Heart left ventricle (tissue), 16 donors: ENCODE measurements around the gene NOL7. TPM values are rescaled to one million over a fixed set of nuclear protein-coding genes. Genes with fewer than 3 reads are reported as not detected.

Source experiments
- ATAC-seq, 4 donors: fragments of 200-7000 bp; cut with Tn5 transposase; one replicate each; pipeline ENCODE4 v1.9.1; 2020 to 2022; ENCODE audit warnings: moderate library complexity in 4 of 4, mild to moderate bottlenecking in 3 of 4, moderate number of reproducible peaks in 1 of 4
- DNase-seq, 5 donors: peaks; one replicate each; pipeline ENCODE4 v3.0.0-alpha.2; 2020
- H3K27ac ChIP-seq, 12 donors: fragments of 200-600 bp; sonication (generic) in 4 of 12; one replicate each; pipeline versions ENCODE4 v1.5.0 to v1.8.0; 2016 to 2022; ENCODE audit warnings: mild to moderate bottlenecking in 2 of 12
- H3K27me3 ChIP-seq, 9 donors: fragments of 200-600 bp; sonication (generic) in 2 of 9; one replicate each; pipeline versions ENCODE4 v1.5.1 to v1.8.0; 2016 to 2022; ENCODE audit warnings: mild to moderate bottlenecking in 3 of 9
- H3K36me3 ChIP-seq, 9 donors: fragments of 200-600 bp; sonication (generic) in 2 of 9; one replicate each; pipeline versions ENCODE4 v1.5.0 to v1.8.0; 2018 to 2022; ENCODE audit warnings: mild to moderate bottlenecking in 2 of 9
- H3K4me1 ChIP-seq, 12 donors: fragments of 200-600 bp; sonication (generic) in 4 of 12; one replicate each; pipeline versions ENCODE4 v1.5.0 to v1.8.0; 2016 to 2022; ENCODE audit warnings: mild to moderate bottlenecking in 3 of 12
- H3K4me3 ChIP-seq, 12 donors: fragments of 200-600 bp; sonication (generic) in 4 of 12; one replicate each; pipeline versions ENCODE4 v1.5.0 to v1.8.0; 2017 to 2022; ENCODE audit warnings: mild to moderate bottlenecking in 9 of 12, moderate library complexity in 4 of 12
- H3K9me3 ChIP-seq, 12 donors: fragments of 200-600 bp; sonication (generic) in 4 of 12; one replicate each; pipeline versions ENCODE4 v1.5.0 to v1.8.0; 2016 to 2022; ENCODE audit warnings: mild to moderate bottlenecking in 1 of 12
- POLR2A ChIP-seq, 2 donors: fragments of 450-650 bp; IDR thresholded peaks; one replicate each; pipeline ENCODE4 v1.6.1; 2017; ENCODE audit warnings: antibody characterized with exemption in 2 of 2, mild to moderate bottlenecking in 2 of 2, moderate library complexity in 2 of 2
- WGBS, 4 donors: extraction: QIAGEN DNeasy Blood & Tissue Kit in 2 of 4; methylation state at CpG; one replicate each; pipeline versions ENCODE4 v1.1.5 to v1.1.7; 2013 to 2018; 5-methylcytosine and 5-hydroxymethylcytosine counted together
- intact Hi-C, 10 donors: fragments of 100-400 bp; cut with DNase I; formaldehyde crosslinking; loops; one replicate each; pipeline versions ENCODE4 v1.11.1 to v1.14.2; 2022
- polyA plus RNA-seq, 2 donors: library from polyadenylated mRNA; stranded (reverse); fragments of 200-250 nt; gene quantifications; one replicate each; pipeline ENCODE4 v1.2.3, GENCODE V29; 2013
- total RNA-seq, 9 donors: library from RNA; depleted of rRNA in 2 of 9; stranded (reverse); fragments of >200 nt in 2 of 9; fragmentation: NEBNext Ultra II Directional in 3 of 9; extraction: Animal tissue kit (Norgen Biotek cat#: 25700) in 3 of 9; gene quantifications; one replicate each; pipeline versions ENCODE4 v1.1.0 to v1.2.4, GENCODE V29; 2016 to 2023
- TF ChIP-seq, protein P1 (sequence below), 12 donors: fragments of 200-600 bp; sonication (generic) in 4 of 12; IDR thresholded peaks; one replicate each; pipeline versions ENCODE4 v1.5.0 to v1.8.0; 2018 to 2022; ENCODE audit warnings: antibody characterized with exemption in 12 of 12, mild to moderate bottlenecking in 5 of 12
- donor health status: ischemic (EF 13 %, LVEDD 7.1; RV severe dilation, severe dysfunction).
- donor health status: healthy with polysubstance abuse.
- donor health status: DM: no; HTN: yes; CAD: no.
- donor health status: DM: no; HTN: no; CAD: no.
- donor health status: ischemic (EF 25% LVEDD 6.9; RV normal size, moderate dysfunction).
- donor health status: ischemic (EF 25% LVEDD 5.7; RV mildly dilated, moderate dysfunction).
- donor health status: healthy.
- donor health status: DM: yes; HTN: yes; CAD: no.
- donor health status: ischemic (EF 35%, LVEDD 5.7; RV mildly dilated, moderate dysfunction).
- donor health status: nonischemic (EF 11% LVEDD 7.7; RV severe dilation, severe dysfunction).
- donor health status: DM: yes; HTN: yes; CAD: no.
- donor health status: PGD.
- donor health status: ischemic (EF 29% LVEDD 5.4; RV normal size, mild dysfunction).
- donor health status: nonischemic (EF 23%, LVEDD 6.1; RV moderate dilation, normal function).

Gene NOL7
- total and polyA plus RNA-seq, 11 donors: 38.6 to 124 (median 54.6) TPM

DNA sequence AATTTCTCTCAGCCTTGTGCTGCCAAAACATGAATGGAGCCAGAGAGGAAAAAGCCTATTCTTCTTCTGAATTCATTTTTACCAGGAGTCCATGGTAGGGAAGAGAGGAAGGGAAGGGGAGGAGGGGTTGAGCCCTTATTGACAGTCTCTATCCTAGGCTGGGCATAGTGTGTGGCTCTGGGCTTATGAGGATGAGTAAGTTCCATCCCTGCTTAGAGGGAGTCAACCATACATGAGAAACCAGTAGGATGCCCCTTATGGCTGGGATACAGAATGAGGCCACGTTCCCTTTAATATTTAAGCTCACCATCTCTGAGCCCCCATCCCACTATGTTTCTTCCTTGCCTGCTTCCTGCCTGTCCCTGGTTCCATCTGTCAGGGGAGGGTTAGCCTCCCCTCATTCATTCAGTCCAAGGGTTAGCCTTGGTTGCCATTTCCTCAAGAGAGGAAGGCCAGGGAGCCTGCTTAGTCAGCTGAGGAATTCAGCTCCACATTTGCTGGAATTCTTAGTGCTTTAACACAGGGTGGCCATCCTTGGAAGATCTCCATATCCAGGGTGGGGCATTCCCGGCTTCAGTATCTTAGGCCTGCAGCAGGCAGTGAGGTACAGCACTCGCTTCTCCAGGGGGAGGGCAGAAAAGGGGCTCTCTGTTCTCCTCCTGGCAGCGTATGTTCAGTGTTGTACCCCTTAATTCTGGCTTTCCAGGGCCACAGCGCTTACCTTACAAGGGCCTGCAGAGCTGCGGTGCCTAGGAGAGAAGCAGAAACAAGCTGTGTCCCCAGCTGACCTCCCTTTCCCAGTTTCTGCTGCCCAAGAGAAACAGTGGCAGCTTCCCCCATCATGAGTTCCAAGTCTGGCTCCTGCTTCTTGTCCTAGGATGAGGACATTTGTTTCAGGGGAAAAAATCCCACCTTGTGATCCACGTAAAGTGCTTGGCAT, 28.3 kb upstream of the NOL7 start:
- peaks cover 0 to 15% (median 4%) of the 10 kb centered on the region in 12 donors for H3K4me1 ChIP-seq
- TF ChIP-seq POLR2A (IDR thresholded peaks at IDR 0.05): no peak
- TF ChIP-seq, protein P1, sequence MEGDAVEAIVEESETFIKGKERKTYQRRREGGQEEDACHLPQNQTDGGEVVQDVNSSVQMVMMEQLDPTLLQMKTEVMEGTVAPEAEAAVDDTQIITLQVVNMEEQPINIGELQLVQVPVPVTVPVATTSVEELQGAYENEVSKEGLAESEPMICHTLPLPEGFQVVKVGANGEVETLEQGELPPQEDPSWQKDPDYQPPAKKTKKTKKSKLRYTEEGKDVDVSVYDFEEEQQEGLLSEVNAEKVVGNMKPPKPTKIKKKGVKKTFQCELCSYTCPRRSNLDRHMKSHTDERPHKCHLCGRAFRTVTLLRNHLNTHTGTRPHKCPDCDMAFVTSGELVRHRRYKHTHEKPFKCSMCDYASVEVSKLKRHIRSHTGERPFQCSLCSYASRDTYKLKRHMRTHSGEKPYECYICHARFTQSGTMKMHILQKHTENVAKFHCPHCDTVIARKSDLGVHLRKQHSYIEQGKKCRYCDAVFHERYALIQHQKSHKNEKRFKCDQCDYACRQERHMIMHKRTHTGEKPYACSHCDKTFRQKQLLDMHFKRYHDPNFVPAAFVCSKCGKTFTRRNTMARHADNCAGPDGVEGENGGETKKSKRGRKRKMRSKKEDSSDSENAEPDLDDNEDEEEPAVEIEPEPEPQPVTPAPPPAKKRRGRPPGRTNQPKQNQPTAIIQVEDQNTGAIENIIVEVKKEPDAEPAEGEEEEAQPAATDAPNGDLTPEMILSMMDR (IDR thresholded peaks at IDR 0.05): no peak
- ATAC-seq (peak in 2 of 4 donors; percentile 52 to 55), DNase-seq (no peak)
- H3K27ac ChIP-seq: no peak overlapping the region
- intact Hi-C loops: no loop called here
- H3K36me3 ChIP-seq: peaks cover 0 to 87% (median 53%) of the 10 kb centered on the region in 9 donors
- no peaks in the 10 kb centered on the region for H3K9me3 ChIP-seq
- H3K27me3 ChIP-seq: no peaks in the 10 kb centered on the region
- H3K4me3 ChIP-seq: no peak overlapping the region
- 71 to 92% (median 77%) methylated on average over 6 to 7 of the region's 7 CpGs for WGBS, 4 donors

DNA sequence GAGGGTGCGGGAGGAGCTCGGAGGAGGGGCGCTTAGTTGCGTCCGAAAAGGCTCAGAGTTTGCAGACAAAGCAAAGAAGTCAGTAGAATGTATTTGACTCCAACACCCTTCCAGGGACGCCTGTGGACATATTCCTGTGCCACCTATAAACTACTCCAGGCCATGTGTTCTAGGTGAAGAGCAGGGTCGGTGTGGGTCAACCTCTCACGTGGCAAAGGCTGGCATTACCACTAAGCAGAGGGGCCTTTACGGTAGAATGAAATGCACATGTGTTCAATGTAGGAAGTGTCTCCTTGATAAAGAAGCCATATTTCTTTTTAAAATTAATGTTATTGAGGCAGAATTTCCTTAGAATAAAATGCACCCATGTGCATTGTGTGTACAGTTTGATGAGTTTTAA, 25.3 kb upstream of the NOL7 start:
- ATAC-seq: no peak
- TF ChIP-seq POLR2A (IDR thresholded peaks at IDR 0.05): no peak
- TF ChIP-seq, protein P1 (IDR thresholded peaks at IDR 0.05): no peak
- peaks cover 0 to 15% (median 4%) of the 10 kb centered on the region in 12 donors for H3K4me1 ChIP-seq
- H3K27ac ChIP-seq: no peak overlapping the region
- no peaks in the 10 kb centered on the region for H3K27me3 ChIP-seq
- no peak overlapping the region for H3K4me3 ChIP-seq
- intact Hi-C loops: no loop called here
- H3K36me3 ChIP-seq: peaks cover 0 to 98% (median 67%) of the 10 kb centered on the region in 9 donors
- WGBS, 4 donors: 82 to 87% (median 85%) methylated on average over 9 of the region's 9 CpGs
- no peaks in the 10 kb centered on the region for H3K9me3 ChIP-seq
- no peak for DNase-seq

DNA sequence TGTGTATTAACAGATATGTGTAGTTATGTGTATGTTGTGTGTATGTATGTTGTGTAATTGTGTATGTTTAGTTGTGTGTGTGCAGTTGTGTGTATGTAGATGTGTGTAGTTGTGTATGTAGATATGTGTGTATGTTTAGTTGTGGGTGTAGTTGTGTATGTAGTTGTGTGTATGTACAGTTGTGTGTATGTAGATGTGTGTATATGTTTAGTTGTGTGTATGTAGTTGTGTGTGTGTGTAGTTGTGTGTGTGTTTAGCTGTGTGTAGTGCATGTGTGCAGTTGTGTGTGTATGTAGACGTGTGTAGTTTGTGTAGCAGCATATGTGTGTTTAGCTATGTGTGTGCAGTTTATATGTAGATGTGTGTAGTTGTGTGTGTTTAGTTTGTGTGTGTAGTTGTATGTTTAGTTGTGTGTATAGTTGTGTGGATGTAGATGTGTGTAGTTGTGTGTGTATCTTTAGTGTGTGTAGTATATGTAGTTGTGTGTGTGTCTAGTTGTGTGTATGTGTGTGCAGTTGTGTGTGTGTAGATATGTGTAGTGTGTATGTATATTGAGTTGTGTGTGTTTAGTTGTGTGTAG, 24.5 kb upstream of the NOL7 start:
- Histone ChIP-seq H3K27me3 (no peaks in the 10 kb centered on the region), H3K4me3 (no peak overlapping the region), H3K36me3 (peaks cover 0 to 98% (median 74%) of the 10 kb centered on the region in 9 donors), H3K9me3 (no peaks in the 10 kb centered on the region), H3K4me1 (peaks cover 0 to 15% (median 4%) of the 10 kb centered on the region in 12 donors), H3K27ac (no peak overlapping the region)
- intact Hi-C loops: no loop called here
- TF ChIP-seq, protein P1 (IDR thresholded peaks at IDR 0.05): no peak
- no peak for TF ChIP-seq POLR2A (IDR thresholded peaks at IDR 0.05)
- no peak for DNase-seq
- 89 to 96% (median 92%) methylated on average over 1 of the region's 1 CpG for WGBS, 4 donors
- ATAC-seq: no peak
